Activated CD8-positive, alpha-beta memory T cell treated with anti-CD3 and anti-CD28 coated beads for 48 hours (primary cell): ENCODE measurements around the gene PFDN4.
"Not testable (repeated sequence)": the region's sequence is repeated elsewhere in the genome, so short reads cannot be mapped to it uniquely, and the experiment has no call there.

Source experiments
- DNase-seq, 3 experiments: peaks; one replicate each; pipeline ENCODE4 v3.0.0-alpha.2; 2020; ENCODE audit warnings: low read depth in 2 of 3, low spot score in 2 of 3

Gene PFDN4

DNA sequence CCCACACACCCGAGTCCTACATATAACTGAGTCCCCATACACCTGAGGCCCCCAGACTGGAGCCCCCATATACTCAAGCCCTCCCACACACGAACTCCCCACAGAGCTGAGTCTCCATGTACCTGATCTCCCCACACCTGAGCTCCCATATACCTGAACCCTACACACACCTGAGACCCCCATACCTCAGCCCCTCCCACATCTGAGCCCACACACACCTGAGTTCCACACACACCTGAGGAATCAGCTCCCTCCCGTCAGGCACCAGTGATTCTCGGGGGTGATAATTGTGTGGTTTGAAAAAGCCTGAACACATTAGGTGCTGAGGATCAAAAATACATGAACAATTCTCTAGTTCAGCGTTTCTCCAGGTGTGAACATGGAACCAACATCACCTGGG is 15.4 kb downstream of the PFDN4 start:
- no peak for DNase-seq

DNA sequence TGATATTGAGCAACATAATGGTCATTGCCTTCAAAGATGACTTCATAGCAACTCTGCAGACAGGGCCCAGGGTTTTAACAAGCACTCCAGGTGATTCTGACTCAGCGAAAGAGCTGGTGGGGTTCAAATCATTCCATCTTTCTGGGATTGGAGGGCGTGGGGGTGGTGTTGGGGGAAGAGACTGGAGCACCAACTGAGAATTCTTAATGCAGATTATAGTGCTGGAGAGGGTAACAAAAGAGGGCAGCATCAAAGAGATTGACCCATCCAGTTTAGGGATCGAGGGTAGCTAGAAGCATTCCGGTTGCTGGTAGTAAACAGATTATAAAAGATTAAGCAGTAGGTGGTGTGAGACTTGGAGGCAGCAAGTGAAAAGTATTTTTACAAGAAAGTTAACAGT is 15.9 kb downstream of the PFDN4 start:
- no peak for DNase-seq

DNA sequence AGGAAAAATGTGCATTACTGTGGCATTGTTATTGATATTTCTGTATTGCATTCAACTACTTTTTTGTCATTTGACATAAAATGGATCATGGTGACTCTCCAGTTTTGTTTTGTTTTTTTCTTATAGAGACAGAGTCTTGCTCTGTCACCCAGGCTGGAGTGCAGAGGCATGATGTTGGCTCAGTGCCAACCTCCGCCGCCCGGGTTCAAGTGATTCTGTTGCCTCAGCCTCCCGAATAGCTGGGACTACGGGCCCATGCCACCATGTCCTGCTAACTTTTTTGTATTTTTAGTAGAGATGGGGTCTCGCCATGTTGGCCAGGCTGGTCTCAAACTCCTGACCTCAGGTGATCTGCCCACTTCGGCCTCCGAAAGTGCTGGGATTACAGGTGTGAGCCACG is 16.8 kb downstream of the PFDN4 start:
- DNase-seq, result not testable (repeated sequence)

DNA sequence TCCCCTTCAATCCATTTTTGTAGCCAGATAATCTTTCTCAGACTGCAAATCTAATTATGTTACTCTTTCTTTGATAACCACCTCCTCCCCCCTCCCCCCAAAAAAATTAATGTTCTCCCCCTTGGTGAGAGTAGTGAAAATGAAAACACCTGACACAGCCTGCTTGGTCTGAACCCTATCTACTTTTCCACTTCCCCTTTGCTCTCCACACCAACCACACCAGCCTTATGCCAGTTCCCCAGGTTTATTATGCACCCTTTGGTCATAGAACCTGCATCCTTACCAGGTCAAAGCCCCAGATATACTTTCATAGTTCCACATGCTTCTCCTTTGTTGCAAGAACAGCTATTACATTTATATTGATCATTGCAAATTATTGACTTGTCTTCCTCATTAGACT is 19.4 kb downstream of the PFDN4 start:
- DNase-seq, result no peak

DNA sequence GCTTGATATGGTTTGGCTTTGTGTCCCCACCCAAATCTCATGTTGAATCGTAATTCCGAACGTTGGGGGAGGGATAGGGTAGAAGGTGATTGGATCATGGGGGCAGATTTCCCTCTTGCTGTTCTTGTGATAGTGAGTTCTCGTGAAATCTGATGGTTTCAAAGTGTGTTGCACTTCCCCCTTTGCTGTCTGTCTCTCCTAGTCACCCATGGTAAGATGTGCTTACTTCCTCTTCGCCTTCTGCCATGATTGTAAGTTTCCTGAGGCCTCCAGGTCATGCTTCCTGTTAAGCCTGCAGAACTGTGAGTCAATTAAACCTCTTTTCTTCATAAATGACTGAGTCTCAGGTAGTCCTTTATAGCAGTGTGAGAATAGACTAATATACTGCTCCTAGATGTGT is 19.9 kb downstream of the PFDN4 start:
- no peak for DNase-seq

DNA sequence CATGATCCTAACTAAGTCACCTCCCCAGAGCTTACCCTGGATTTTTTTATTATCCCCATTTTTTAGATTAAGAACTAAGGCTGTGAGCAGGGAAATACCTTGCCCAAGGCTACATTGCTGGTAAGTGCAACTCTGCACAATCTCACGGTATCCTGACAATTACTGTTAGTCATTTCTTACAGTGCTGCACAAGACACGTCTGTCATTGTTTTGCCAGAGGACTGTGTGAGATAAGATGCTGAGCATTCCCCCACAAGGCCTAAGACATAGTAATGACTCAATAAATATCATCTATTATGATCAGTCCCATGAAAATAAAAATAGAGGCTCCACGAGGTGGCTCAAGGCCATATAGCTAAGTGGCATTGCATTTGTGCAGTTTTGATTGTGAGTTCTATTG is 21.0 kb downstream of the PFDN4 start:
- no peak for DNase-seq

DNA sequence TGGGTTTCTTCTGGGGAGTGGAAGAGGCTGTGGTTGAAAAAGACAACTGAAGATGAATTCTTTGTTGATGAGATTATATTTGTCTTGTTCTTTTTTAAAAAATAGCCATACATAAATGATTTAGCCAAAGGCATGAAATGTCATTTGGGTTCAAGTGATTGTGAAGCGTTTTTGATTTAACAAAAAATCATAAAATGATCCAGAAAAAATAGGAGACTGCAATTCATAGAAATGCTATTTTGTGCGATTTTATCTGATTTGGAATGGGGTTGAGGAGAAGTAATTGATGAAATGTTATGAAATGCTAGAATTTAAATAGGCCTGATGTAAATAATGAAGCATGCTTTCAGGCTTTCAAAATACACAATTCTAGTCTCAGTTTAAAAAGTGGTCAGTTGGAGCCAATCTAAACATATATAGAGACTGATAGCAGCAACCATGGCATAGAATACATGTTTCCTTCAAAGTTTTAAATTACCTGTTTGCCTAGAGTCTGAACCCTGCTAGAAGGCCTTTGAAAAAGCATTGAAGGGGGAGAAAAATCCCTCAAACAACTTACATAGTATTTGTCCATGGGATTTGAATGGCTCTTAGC is 21.8 kb downstream of the PFDN4 start:
- no peak for DNase-seq

DNA sequence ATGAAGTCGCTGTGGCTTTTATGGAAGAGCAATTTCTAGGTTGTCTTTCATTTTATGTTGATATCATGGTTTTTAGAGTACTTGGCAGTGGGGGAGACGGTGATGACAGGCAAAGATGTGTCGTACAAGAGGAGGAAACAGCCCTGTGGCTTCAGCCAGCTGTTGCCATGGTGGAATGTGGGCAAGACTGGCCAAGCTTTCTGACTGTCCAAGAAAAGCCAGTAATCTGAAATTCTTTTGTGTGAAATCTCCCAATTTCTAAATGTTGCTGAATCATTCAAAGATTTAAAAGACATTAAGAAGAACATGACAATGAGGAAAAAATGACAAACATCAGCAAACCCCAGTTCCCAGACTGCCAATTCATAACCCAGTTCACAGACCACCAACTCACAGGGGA is 23.1 kb downstream of the PFDN4 start:
- no peak for DNase-seq

DNA sequence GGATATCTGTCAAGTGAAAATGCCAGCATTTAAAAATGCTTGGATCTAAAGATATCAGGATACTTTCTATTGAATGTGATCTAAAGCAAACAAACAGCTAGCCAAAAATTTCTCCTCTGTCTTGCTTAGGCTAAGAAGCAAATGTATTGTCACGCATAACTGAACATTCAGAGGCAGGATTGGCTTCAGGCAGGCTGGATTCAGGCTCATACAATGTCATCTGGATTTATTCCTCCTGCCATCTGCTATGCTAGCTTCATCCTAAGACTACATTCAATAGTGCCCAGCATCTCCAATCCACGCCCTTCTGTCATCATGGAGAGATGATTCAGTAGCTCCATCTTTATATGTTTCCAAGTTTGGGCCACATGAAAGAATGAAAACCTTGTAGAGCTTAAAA is 27.1 kb downstream of the PFDN4 start:
- no peak for DNase-seq

DNA sequence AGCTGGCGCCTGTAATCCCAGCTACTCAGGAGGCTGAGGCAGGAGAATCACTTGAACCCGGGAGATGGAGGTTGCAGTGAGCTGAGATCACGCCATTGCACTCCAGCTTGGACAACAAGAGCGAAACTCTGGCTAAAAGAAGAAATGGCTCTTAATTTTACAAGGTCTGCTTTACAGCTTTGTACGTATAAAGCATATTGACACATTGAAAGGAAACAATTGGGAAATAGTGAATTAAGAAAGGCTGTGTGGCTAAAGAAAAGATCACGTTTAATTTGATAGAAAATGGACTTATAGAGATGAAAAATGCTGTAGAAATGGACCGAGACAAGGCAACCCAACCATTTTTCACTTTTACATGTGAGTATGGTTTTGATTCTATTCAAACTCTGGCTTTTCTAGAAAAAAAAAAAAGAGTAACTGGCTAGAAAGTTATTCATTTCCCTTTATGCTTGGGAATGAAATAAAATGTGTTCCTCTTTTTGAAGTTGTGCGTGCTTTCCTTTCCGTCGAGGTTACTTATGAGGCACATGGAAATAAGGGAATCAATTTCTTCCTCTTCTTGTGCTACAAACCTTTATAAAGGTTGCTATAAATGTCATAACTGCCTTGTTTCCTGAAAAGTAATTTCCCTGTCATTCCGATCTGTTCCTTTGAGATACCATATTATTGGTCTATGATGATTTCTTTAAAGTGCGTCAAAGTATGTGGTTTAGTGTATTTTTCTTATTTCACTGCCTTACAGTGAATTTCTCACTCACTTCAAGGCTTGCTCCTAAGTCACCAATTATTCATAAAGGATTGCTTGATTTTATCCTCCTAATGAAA is 29.4 kb downstream of the PFDN4 start:
- DNase-seq, result no peak

DNA sequence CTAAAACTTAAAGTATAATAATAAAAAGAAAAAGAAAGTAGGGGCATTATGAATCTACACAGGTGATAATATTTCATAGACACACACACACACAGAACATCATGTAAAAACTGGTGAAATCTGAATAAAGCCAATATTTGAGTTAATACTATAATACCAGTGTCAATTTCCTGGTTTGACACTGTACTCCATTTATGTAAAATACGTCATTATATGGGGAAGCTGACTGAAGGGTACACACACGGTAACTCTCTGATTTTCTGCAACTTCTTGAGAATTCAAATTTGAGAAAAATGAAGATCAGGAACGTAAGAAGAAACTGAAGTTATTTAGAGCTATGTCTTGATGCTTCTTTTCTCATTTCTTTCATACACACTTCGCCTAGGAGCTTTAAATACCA is 36.2 kb downstream of the PFDN4 start:
- no peak for DNase-seq

DNA sequence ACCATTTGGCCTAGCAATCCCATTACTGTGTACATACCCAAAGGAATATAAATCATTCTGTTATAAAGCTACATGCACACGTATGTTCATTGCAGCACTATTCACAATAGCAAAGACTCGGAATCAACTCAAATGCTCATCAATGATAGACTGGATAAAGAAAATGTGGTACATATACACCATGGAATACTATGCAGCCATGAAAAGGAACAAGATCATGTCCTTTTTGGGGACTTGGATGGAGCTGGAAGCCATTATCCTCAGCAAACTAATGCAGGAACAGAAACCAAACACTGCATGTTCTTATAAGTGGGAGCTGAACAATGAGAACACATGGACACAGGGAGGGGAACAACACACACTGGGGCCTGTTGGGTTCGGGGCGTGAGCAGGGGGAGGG is 40.8 kb downstream of the PFDN4 start:
- not testable (repeated sequence) for DNase-seq

DNA sequence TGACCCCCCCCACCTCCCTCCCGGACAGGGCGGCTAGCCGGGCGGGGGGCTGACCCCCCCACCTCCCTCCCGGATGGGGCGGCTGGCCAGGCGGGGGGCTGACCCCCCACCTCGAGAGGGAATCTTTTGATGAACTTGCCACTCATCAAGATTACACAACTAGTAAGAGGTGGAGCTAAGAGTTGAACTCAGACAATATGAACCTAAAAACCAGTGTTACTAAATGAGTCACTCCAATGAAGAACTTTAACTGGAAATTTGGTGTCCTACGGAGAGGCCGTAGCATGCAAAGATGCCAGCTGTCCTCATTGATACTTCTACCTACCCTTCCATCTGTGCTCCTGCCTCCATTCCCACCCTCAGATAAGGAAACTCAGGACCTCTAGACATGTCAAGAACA is 42.8 kb downstream of the PFDN4 start:
- DNase-seq, result no peak

DNA sequence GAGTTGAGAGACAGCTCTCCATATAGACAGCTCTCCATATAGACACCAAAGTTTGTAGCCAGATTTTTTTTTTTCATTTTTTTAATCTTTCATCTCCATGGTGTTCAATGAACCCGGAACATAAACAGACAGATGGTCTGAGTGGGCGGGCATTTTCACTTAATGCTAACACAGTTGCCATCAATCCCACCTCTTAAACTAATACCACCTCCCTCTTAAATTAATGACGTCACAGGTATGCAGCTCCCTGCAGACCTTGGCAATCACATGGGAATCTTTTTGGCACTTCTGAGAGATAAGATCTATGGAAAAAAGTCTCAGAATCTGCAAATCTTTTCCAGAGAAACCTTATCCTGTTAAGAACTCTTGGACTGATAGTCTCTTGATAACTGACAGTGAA is 43.2 kb downstream of the PFDN4 start:
- DNase-seq, result no peak

DNA sequence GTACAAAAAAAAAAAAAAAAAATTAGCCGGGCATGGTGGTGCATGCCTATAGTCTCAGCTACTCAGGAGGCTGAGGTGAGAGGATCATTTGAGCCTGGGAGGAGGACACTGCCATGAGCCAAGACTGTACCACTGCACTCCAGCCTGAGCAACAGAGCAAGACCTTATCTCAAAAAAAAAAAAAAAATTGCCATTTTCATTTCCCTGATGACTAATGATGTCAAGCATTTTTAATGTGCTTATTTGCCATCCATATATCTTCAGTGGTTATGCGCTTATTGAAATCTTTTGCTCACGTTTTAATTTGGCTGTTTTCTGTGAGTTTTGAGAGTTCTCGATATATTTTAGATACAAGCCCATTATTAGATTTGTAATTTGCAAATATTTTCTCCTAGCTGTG is 46.7 kb downstream of the PFDN4 start:
- no peak for DNase-seq

DNA sequence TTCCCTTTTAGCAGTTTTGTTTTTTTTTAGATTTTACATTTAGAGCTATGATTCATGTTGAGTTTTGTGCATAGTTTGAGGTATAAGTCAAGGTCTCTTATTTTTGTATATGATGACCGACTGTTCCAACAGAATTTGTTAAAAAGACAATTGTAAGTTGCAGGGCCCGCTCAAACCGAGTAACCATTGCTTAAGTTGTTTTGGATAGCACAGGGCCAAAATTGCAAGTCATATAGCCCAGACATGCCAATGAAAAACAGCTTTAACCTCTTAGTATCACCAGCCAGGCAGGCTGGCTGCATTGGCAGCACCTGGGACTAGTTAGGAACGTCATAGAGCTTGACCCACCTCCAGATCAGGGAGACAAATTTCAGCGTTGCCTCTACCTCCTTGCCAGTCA is 47.3 kb downstream of the PFDN4 start:
- DNase-seq, result no peak

DNA sequence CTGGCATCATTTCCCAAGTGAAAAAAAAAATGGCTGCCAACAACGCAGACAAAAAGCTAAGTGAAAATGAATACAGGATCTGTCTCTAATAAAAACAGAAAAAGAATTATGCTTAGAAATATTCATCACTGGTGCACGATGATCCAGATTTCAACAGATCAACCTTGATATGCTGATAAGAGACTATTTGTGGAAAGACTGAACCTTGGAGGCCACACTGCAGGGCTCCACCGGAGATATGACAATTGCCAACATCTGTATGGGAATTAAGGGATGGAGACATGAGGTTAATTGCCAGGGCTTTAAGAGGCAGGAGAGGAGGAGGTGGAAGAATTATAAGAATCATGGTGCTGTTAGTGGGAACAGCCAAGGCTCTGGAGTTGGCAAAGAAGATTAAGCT is 48.3 kb downstream of the PFDN4 start:
- no peak for DNase-seq

DNA sequence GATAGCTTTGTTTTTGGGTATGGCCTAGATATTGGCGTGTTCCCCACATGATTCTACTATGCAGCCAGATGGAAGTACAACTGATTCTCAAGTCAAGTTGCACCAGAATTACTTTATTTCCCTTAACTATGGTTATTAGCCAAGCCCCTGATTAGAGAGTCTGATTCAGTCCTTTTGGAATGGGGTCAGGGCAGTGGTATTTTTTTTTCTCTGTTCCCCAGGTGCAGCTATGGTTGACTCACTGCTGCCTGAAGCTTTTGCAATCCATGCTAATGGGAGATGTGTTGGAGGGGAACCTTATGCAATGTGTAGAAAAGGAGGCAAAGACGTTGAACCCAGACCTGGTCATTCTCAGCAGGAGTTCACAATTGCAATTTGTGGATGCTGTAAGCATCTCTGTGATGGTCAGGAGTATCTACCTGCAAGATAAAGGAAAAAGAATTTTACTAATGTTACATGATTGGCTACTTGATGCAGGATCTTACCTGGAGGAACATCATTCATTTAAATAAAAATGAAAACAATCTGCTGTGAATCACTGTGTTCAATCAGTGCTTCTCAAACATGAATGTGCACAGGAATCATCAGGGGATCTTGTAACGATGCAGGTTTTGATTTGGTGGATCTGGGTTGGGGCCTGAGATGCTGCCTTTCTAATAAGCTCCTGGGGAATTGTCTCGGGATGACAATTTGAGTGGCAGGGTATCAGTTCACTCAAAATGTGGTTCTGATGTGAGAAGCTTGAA is 49.4 kb downstream of the PFDN4 start:
- DNase-seq, result no peak

DNA sequence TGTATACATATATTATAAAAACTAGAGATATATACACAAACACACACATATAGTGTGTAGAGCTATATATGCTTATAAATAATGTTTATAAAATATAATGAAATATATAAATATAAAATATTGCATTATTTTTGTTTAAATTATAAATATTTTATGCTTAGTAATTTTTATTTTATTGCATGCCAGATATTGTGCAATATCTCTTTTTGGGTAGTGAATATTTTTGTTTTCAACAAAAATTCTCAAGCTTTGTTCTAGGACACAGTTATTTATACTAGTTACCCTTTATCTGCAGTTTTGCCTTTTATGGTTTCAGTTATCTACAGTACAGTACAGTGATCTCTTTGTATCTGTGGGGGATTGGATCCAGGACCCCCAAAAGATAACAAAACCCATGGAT is 52.2 kb downstream of the PFDN4 start:
- DNase-seq, result no peak

DNA sequence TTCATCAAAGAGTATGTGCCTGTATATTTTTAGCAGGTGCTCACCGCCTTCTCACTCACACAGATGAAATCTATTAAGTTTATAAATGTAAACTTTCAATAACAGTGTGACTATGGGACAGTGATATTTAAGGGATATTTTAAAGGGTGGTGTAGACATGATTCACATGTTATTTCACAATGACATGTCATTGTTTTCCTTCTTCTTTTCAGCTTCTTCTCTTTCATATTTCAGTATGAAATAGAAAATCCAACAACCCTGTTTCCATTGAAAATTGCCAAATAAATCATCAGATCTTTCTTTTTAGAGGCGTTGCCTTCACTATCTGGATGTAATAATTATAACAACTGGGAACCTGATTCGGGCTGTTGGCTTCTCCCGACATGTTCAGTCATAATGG is 54.8 kb downstream of the PFDN4 start:
- no peak for DNase-seq

DNA sequence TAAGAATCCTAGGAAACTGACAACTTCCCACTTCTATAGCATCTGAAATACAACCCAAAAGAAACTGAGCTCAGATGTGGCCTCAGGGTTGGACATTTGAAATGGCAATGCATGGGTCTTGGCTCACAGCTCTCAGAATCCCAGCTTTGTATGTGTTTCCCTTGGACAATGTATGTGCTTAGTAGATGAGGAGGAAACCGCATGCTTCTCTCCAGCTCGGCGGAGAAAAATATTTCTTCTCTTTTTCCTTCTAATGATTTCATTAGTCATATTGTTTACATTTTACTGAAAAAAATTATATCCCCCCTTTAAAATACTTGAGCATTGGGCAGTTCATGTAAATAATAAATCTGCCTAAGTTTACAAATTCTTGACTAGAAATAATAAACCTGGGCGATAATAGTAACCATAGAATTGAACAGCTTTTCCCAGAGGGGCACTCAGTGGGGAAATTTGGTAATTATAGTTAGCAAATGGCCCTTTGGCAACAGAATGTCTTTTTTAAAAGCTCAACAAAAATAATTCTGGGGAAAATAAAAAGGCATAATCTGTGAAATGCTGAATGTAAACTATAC is 55.3 kb downstream of the PFDN4 start:
- no peak for DNase-seq

DNA sequence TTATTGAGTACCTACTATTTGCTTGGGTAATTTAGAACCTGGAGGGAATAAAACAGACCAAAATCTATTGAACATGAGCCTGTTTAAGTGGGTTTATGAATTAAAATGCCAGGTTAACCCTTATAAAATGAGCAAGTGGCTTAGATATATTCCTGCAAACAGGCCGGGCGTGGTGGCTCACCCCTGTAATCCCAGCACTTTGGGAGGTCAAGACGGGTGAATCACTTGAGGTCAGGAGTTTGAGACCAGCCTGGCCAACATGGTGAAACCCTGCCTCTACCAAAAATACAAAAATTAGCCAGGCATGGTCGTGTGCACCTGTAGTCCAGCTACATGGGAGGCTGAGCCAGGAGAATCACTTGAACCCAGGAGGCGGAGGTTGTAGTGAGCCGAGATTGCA is 57.9 kb downstream of the PFDN4 start:
- not testable (repeated sequence) for DNase-seq
